ENCODE results near the gene PLEKHJ1. TPM values are rescaled to one million over a fixed set of nuclear protein-coding genes. Genes with fewer than 3 reads are reported as not detected.

PLEKHJ1 gene
- total RNA-seq, 1 experiment from 2014 or later: 189 TPM

DNA sequence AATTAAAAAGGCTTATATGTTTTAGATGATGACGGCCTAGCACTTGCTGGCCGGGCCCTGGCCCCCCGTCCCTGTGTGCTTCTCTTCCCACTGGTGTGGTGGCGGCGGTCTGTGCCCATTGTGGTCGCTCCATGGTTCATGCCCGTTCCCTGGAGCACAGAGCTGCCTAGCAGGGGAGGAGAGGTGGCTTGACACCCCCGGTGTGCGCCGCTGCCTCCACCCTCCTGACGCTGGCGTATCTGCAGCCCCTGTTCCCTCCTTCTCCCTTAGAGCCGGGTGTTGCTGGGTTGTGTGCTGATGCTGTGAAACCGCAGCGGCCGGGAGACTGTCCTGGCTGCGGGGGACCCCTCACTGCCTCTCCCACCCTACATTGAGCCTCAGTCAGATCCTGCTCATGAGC lies 43.3 kb downstream of the PLEKHJ1 start:
- DNase-seq (ENCODE audit: low spot score): no peak
- H3K36me3 Mint-ChIP-seq: peaks cover 29% of the 10 kb centered on the region
- no peak overlapping the region for H3K4me3 Mint-ChIP-seq
- no peak overlapping the region for H3K27ac Mint-ChIP-seq
- TF ChIP-seq RORB (CRISPR knock-in tag; IDR thresholded peaks at IDR 0.05): no peak
- no peak for TF ChIP-seq ZNF317 (CRISPR knock-in tag; IDR thresholded peaks at IDR 0.05; ENCODE audit: borderline replicate concordance, low read depth)
- TF ChIP-seq, protein P1, sequence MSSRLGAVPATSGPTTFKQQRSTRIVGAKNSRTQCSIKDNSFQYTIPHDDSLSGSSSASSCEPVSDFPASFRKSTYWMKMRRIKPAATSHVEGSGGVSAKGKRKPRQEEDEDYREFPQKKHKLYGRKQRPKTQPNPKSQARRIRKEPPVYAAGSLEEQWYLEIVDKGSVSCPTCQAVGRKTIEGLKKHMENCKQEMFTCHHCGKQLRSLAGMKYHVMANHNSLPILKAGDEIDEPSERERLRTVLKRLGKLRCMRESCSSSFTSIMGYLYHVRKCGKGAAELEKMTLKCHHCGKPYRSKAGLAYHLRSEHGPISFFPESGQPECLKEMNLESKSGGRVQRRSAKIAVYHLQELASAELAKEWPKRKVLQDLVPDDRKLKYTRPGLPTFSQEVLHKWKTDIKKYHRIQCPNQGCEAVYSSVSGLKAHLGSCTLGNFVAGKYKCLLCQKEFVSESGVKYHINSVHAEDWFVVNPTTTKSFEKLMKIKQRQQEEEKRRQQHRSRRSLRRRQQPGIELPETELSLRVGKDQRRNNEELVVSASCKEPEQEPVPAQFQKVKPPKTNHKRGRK (CRISPR knock-in tag; IDR thresholded peaks at IDR 0.05; ENCODE audit: borderline replicate concordance): no peak
- TF ChIP-seq, protein P2, sequence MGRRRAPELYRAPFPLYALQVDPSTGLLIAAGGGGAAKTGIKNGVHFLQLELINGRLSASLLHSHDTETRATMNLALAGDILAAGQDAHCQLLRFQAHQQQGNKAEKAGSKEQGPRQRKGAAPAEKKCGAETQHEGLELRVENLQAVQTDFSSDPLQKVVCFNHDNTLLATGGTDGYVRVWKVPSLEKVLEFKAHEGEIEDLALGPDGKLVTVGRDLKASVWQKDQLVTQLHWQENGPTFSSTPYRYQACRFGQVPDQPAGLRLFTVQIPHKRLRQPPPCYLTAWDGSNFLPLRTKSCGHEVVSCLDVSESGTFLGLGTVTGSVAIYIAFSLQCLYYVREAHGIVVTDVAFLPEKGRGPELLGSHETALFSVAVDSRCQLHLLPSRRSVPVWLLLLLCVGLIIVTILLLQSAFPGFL (CRISPR knock-in tag; IDR thresholded peaks at IDR 0.05; ENCODE audit: borderline replicate concordance): no peak
- TF ChIP-seq NR2C2 (CRISPR knock-in tag; IDR thresholded peaks at IDR 0.05): no peak
- TF ChIP-seq ELF4 (CRISPR knock-in tag; IDR thresholded peaks at IDR 0.05; ENCODE audit: low read depth): no peak
- TF ChIP-seq SMAD4 (CRISPR knock-in tag; IDR thresholded peaks at IDR 0.05): no peak
- H3K27me3 Mint-ChIP-seq (ENCODE audit: low read depth): no peaks in the 10 kb centered on the region
- H3K9me3 Mint-ChIP-seq: no peaks in the 10 kb centered on the region
- ChIA-PET POLR2A (no interaction called here), CTCF (no interaction called here)
- no peaks in the 10 kb centered on the region for H3K4me1 Mint-ChIP-seq
- no peak for ATAC-seq

DNA sequence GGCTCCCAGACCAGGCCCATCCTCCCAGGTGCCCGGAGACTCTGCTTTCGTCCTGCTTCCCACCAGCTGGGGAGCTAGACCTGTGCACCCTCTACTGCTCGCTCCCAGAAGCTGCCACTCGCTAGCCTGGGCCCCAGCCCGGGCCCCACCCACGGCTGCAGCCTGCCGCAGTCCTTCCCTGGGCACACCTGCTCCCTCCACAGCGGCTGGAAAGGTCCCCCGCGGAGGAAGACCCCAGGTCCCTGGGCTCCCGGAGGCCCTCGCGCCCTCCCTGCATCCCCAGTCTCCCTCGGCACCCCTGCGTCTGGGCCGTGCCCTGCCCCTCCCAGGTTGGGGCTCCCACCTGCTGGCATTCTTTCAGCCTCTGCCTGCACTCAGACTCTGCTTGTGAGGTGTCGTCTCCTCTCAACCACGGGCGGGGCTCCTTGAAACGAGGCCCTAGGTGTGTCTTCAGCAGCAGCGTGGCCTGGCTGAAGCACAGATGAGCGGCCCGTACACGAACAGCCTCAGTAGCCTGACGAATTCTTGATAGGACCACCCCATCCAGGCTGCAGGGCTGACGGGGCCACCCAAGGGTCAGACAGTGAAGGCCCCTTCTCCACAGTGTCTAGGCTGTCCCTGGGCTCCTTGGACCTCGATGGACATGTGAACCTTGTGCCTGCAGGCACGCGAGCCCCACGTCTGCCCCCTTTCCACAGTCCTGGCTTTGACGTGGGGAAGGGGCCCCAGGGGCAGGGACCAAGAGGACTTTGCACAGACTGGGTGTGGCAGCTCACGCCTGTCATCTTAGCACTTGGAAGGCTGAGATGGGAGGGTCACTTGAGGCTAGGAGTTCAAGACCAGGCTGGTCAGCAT lies 44.4 kb downstream of the PLEKHJ1 start:
- ATAC-seq (no peak), DNase-seq (ENCODE audit: low spot score) (no peak)
- TF ChIP-seq NFE2L1 (CRISPR knock-in tag; IDR thresholded peaks at IDR 0.05) (no peak), TEAD4 (CRISPR knock-in tag; IDR thresholded peaks at IDR 0.05) (no peak), ZNF219 (CRISPR knock-in tag; IDR thresholded peaks at IDR 0.05; ENCODE audit: borderline replicate concordance) (no peak), ZBTB21 (CRISPR knock-in tag; IDR thresholded peaks at IDR 0.05; ENCODE audit: borderline replicate concordance) (no peak), MXD4 (CRISPR knock-in tag; IDR thresholded peaks at IDR 0.05; ENCODE audit: borderline replicate concordance) (no peak), NR1H2 (CRISPR knock-in tag; IDR thresholded peaks at IDR 0.05) (no peak)
- TF ChIP-seq, protein P3, sequence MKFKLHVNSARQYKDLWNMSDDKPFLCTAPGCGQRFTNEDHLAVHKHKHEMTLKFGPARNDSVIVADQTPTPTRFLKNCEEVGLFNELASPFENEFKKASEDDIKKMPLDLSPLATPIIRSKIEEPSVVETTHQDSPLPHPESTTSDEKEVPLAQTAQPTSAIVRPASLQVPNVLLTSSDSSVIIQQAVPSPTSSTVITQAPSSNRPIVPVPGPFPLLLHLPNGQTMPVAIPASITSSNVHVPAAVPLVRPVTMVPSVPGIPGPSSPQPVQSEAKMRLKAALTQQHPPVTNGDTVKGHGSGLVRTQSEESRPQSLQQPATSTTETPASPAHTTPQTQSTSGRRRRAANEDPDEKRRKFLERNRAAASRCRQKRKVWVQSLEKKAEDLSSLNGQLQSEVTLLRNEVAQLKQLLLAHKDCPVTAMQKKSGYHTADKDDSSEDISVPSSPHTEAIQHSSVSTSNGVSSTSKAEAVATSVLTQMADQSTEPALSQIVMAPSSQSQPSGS (CRISPR knock-in tag; IDR thresholded peaks at IDR 0.05; ENCODE audit: borderline replicate concordance, low read depth): no peak
- TF ChIP-seq, protein P4, sequence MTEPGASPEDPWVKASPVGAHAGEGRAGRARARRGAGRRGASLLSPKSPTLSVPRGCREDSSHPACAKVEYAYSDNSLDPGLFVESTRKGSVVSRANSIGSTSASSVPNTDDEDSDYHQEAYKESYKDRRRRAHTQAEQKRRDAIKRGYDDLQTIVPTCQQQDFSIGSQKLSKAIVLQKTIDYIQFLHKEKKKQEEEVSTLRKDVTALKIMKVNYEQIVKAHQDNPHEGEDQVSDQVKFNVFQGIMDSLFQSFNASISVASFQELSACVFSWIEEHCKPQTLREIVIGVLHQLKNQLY (CRISPR knock-in tag; IDR thresholded peaks at IDR 0.05): no peak
- TF ChIP-seq, protein P1 (CRISPR knock-in tag; IDR thresholded peaks at IDR 0.05; ENCODE audit: borderline replicate concordance): no peak
- TF ChIP-seq, protein P5, sequence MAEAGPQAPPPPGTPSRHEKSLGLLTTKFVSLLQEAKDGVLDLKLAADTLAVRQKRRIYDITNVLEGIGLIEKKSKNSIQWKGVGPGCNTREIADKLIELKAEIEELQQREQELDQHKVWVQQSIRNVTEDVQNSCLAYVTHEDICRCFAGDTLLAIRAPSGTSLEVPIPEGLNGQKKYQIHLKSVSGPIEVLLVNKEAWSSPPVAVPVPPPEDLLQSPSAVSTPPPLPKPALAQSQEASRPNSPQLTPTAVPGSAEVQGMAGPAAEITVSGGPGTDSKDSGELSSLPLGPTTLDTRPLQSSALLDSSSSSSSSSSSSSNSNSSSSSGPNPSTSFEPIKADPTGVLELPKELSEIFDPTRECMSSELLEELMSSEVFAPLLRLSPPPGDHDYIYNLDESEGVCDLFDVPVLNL (CRISPR knock-in tag; IDR thresholded peaks at IDR 0.05; ENCODE audit: borderline replicate concordance, low read depth): no peak
- TF ChIP-seq, protein P6, sequence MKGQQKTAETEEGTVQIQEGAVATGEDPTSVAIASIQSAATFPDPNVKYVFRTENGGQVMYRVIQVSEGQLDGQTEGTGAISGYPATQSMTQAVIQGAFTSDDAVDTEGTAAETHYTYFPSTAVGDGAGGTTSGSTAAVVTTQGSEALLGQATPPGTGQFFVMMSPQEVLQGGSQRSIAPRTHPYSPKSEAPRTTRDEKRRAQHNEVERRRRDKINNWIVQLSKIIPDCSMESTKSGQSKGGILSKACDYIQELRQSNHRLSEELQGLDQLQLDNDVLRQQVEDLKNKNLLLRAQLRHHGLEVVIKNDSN (CRISPR knock-in tag; IDR thresholded peaks at IDR 0.05): no peak
- TF ChIP-seq, protein P7, sequence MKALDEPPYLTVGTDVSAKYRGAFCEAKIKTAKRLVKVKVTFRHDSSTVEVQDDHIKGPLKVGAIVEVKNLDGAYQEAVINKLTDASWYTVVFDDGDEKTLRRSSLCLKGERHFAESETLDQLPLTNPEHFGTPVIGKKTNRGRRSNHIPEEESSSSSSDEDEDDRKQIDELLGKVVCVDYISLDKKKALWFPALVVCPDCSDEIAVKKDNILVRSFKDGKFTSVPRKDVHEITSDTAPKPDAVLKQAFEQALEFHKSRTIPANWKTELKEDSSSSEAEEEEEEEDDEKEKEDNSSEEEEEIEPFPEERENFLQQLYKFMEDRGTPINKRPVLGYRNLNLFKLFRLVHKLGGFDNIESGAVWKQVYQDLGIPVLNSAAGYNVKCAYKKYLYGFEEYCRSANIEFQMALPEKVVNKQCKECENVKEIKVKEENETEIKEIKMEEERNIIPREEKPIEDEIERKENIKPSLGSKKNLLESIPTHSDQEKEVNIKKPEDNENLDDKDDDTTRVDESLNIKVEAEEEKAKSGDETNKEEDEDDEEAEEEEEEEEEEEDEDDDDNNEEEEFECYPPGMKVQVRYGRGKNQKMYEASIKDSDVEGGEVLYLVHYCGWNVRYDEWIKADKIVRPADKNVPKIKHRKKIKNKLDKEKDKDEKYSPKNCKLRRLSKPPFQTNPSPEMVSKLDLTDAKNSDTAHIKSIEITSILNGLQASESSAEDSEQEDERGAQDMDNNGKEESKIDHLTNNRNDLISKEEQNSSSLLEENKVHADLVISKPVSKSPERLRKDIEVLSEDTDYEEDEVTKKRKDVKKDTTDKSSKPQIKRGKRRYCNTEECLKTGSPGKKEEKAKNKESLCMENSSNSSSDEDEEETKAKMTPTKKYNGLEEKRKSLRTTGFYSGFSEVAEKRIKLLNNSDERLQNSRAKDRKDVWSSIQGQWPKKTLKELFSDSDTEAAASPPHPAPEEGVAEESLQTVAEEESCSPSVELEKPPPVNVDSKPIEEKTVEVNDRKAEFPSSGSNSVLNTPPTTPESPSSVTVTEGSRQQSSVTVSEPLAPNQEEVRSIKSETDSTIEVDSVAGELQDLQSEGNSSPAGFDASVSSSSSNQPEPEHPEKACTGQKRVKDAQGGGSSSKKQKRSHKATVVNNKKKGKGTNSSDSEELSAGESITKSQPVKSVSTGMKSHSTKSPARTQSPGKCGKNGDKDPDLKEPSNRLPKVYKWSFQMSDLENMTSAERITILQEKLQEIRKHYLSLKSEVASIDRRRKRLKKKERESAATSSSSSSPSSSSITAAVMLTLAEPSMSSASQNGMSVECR (CRISPR knock-in tag; IDR thresholded peaks at IDR 0.05; ENCODE audit: borderline replicate concordance): no peak
- TF ChIP-seq, protein P8, sequence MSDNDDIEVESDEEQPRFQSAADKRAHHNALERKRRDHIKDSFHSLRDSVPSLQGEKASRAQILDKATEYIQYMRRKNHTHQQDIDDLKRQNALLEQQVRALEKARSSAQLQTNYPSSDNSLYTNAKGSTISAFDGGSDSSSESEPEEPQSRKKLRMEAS (CRISPR knock-in tag; IDR thresholded peaks at IDR 0.05): no peak

More for the DNA sequence above, 44.4 kb downstream of the PLEKHJ1 start:
- ChIA-PET CTCF (interaction anchor here (2.7 to 2.9 kb wide), 2 partner anchors 7 to 36 kb away, joined by 7 to 13 read pairs; no protein-coding TSS in a partner anchor), POLR2A (no interaction called here)
- no peaks in the 10 kb centered on the region for H3K4me1 Mint-ChIP-seq
- H3K9me3 Mint-ChIP-seq: no peaks in the 10 kb centered on the region
- H3K27me3 Mint-ChIP-seq (ENCODE audit: low read depth): no peaks in the 10 kb centered on the region
- H3K27ac Mint-ChIP-seq: no peak overlapping the region
- no peak overlapping the region for H3K4me3 Mint-ChIP-seq
- H3K36me3 Mint-ChIP-seq: peaks cover 30% of the 10 kb centered on the region

Data from WTC11 (cell line).